NCI-H1417 (cell line): ENCODE results near the gene TMEM220.
A peak's percentile ranks its signal among the peaks of the same experiment; 100 is the strongest.

Source experiments
- DNase-seq, 3 experiments: peaks; one replicate each; lab custom pipeline; 2025; lab: John Stamatoyannopoulos, UW

The TMEM220 gene

GRCh38 chr17:10729334-10730193, at the start of gene TMEM220:
Gene TMEM220 (minus strand): TSS chr17:10730023. CDS start chr17:10729851, 172 bp downstream.
- no peak for DNase-seq

GRCh38 chr17:10779609-10780008, 49.8 kb upstream of the TMEM220 start:
- no peak for DNase-seq

GRCh38 chr17:10777890-10778289, 48.1 kb upstream of the TMEM220 start:
- no peak for DNase-seq

GRCh38 chr17:10777131-10777807, 47.4 kb upstream of the TMEM220 start:
- DNase-seq, result no peak

- no peak for DNase-seq
Measured at GRCh38 chr17:10776381-10776780, 46.6 kb upstream of the TMEM220 start.

GRCh38 chr17:10775740-10776356, 46.0 kb upstream of the TMEM220 start:
- DNase-seq, result no peak

GRCh38 chr17:10775058-10775457, 45.2 kb upstream of the TMEM220 start:
- no peak for DNase-seq

- no peak for DNase-seq
Measured at GRCh38 chr17:10773391-10773790, 43.6 kb upstream of the TMEM220 start.

- peak in 1 of 3 experiments; percentile 18 for DNase-seq
Measured at GRCh38 chr17:10772425-10773380, 42.9 kb upstream of the TMEM220 start.

- DNase-seq, result no peak
Measured at GRCh38 chr17:10771148-10771547, 41.3 kb upstream of the TMEM220 start.

GRCh38 chr17:10769840-10770239, 40.0 kb upstream of the TMEM220 start:
- no peak for DNase-seq

GRCh38 chr17:10768750-10769251, 39.0 kb upstream of the TMEM220 start:
- no peak for DNase-seq

- no peak for DNase-seq
Measured at GRCh38 chr17:10767232-10767631, 37.4 kb upstream of the TMEM220 start.

- DNase-seq, result no peak
Measured at GRCh38 chr17:10762037-10762436, 32.2 kb upstream of the TMEM220 start.

- no peak for DNase-seq
Measured at GRCh38 chr17:10761281-10761680, 31.5 kb upstream of the TMEM220 start.

- DNase-seq, result no peak
Measured at GRCh38 chr17:10758062-10758461, 28.2 kb upstream of the TMEM220 start.

- DNase-seq, result no peak
Measured at GRCh38 chr17:10757647-10758046, 27.8 kb upstream of the TMEM220 start.

GRCh38 chr17:10757067-10757466, 27.2 kb upstream of the TMEM220 start:
- DNase-seq, result no peak

GRCh38 chr17:10756619-10757018, 26.8 kb upstream of the TMEM220 start:
- no peak for DNase-seq

GRCh38 chr17:10756185-10756584, 26.4 kb upstream of the TMEM220 start:
- DNase-seq, result no peak

- DNase-seq, result no peak
Measured at GRCh38 chr17:10755592-10756127, 25.8 kb upstream of the TMEM220 start.
